WTC11 (cell line): Measurements from ENCODE around the gene SYNPO. TPM values are rescaled to one million over a fixed set of nuclear protein-coding genes. Genes with fewer than 3 reads are reported as not detected.

Experiments used
- ATAC-seq: fragments of 200-7000 bp; cut with Tn5 transposase; 2 replicates; pipeline ENCODE4 v1.10.0; 2021; ENCODE audit warnings: mild to moderate bottlenecking, moderate library complexity
- CTCF ChIA-PET: fragments of 300-600 bp; sonication (Branson Sonifier 250); formaldehyde crosslinking; loops from one replicate; lab custom pipeline; 2021; ENCODE audit warnings: antibody characterized with exemption; lab: Charles Lee
- POLR2A ChIA-PET: fragments of 350-600 bp; sonication (Branson Sonifier 250); formaldehyde crosslinking; loops from one replicate; lab custom pipeline; 2021; ENCODE audit warnings: antibody characterized with exemption; lab: Charles Lee
- DNase-seq: peaks from one replicate; pipeline ENCODE4 v3.0.0; 2021; ENCODE audit warnings: low spot score
- H3K27ac Mint-ChIP-seq: 2 replicates; pipeline ENCODE4 v1.8.0; 2021; ENCODE audit warnings: mixed read lengths
- H3K27me3 Mint-ChIP-seq: 2 replicates; pipeline ENCODE4 v1.8.0; 2021; ENCODE audit warnings: low read depth, mild to moderate bottlenecking, moderate library complexity, mixed read lengths
- H3K36me3 Mint-ChIP-seq: 2 replicates; pipeline ENCODE4 v1.8.0; 2021; ENCODE audit warnings: mixed read lengths
- H3K4me1 Mint-ChIP-seq: 2 replicates; pipeline ENCODE4 v1.8.0; 2022; ENCODE audit warnings: mixed read lengths
- H3K4me3 Mint-ChIP-seq: 2 replicates; pipeline ENCODE4 v1.8.0; 2021; ENCODE audit warnings: mild to moderate bottlenecking, moderate library complexity, mixed read lengths
- H3K9me3 Mint-ChIP-seq: 2 replicates; pipeline ENCODE4 v1.8.0; 2021; ENCODE audit warnings: mixed read lengths
- CBFB ChIP-seq: sonication (generic); formaldehyde crosslinking; IDR thresholded peaks from 2 replicates; pipeline ENCODE4 v1.8.1; 2022; ENCODE audit warnings: mild to moderate bottlenecking, low read depth, missing genetic modification reagents
- EMX1 ChIP-seq: fragments of 250-450 bp; sonication (Bioruptor Pico); IDR thresholded peaks from 2 replicates; pipeline ENCODE4 v1.8.0; 2021; ENCODE audit warnings: mild to moderate bottlenecking
- GTF2I ChIP-seq: fragments of 250-450 bp; sonication (Bioruptor Pico); conservative IDR thresholded peaks from 2 replicates; pipeline ENCODE4 v1.4.0; 2021; ENCODE audit warnings: mild to moderate bottlenecking
- IRF2 ChIP-seq: sonication (generic); formaldehyde crosslinking; IDR thresholded peaks from 2 replicates; pipeline ENCODE4 v1.8.0; 2022; ENCODE audit warnings: low read depth, missing genetic modification reagents, borderline replicate concordance
- NR3C1 ChIP-seq: sonication (generic); formaldehyde crosslinking; conservative IDR thresholded peaks from 2 replicates; pipeline ENCODE4 v1.8.1; 2023; ENCODE audit warnings: low read depth, mild to moderate bottlenecking, missing genetic modification reagents
- RORB ChIP-seq: fragments of 250-450 bp; sonication (Bioruptor Pico); IDR thresholded peaks from 2 replicates; pipeline ENCODE4 v1.9.0; 2021; ENCODE audit warnings: mild to moderate bottlenecking
- ZBTB21 ChIP-seq: sonication (generic); formaldehyde crosslinking; IDR thresholded peaks from 2 replicates; pipeline ENCODE4 v1.8.1; 2023; ENCODE audit warnings: mild to moderate bottlenecking, missing genetic modification reagents, borderline replicate concordance
- ZNF423 ChIP-seq: fragments of 250-450 bp; sonication (Bioruptor Pico); IDR thresholded peaks from 2 replicates; pipeline ENCODE4 v2.1.2; 2022; ENCODE audit warnings: mild to moderate bottlenecking, moderate library complexity
- total RNA-seq: library from RNA; stranded (reverse); gene quantifications from 3 replicates; pipeline ENCODE4 v1.2.3, GENCODE V29; 2021
- TF ChIP-seq, protein P1 (sequence below): sonication (generic); formaldehyde crosslinking; IDR thresholded peaks from 2 replicates; pipeline ENCODE4 v1.8.1; 2023; ENCODE audit warnings: mild to moderate bottlenecking, missing genetic modification reagents
- TF ChIP-seq, protein P2 (sequence below): sonication (generic); formaldehyde crosslinking; IDR thresholded peaks from 2 replicates; pipeline ENCODE4 v1.8.0; 2022; ENCODE audit warnings: missing genetic modification reagents
- TF ChIP-seq, protein P3 (sequence below): fragments of 200-600 bp; IDR thresholded peaks from 2 replicates; pipeline ENCODE4 v1.8.0; 2022; ENCODE audit warnings: antibody characterized with exemption
- TF ChIP-seq, protein P4 (sequence below): sonication (generic); formaldehyde crosslinking; IDR thresholded peaks from 2 replicates; pipeline ENCODE4 v1.8.1; 2023; ENCODE audit warnings: mild to moderate bottlenecking, missing genetic modification reagents, borderline replicate concordance
- TF ChIP-seq, protein P5 (sequence below): fragments of 250-450 bp; sonication (Bioruptor Pico); IDR thresholded peaks from 2 replicates; pipeline ENCODE4 v1.9.0; 2021; ENCODE audit warnings: mild to moderate bottlenecking
- TF ChIP-seq, protein P6 (sequence below): sonication (generic); formaldehyde crosslinking; IDR thresholded peaks from 2 replicates; pipeline ENCODE4 v1.8.0; 2022; ENCODE audit warnings: mild to moderate bottlenecking, missing genetic modification reagents
- TF ChIP-seq, protein P7 (sequence below): sonication (generic); formaldehyde crosslinking; IDR thresholded peaks from 2 replicates; pipeline ENCODE4 v1.8.1; 2023; ENCODE audit warnings: mild to moderate bottlenecking, missing genetic modification reagents, moderate library complexity

SYNPO gene
- total RNA-seq, 1 experiment from 2014 or later: 2.1 TPM

DNA sequence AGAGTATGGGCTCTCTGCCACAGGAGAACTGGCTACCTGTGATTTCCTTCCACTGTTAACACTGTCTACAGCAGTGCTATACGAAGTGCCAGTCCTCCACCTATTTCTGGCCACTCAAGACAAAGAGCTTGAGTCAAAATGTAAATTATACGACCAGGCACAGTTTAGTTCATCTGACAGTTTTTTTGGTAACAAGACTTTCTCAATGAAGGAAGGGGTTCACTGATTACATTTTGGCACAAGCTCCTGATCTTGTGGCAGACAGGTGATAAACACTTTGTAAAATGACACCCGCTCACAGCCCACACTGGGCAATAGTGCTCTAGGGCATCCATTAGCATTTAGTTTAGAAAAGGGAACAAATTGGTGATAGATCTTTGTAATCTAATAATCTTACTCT is 51.8 kb downstream of the SYNPO start:
- TF ChIP-seq RORB (CRISPR knock-in tag): no peak
- no peak for TF ChIP-seq ZNF423 (CRISPR knock-in tag)
- TF ChIP-seq, protein P1, sequence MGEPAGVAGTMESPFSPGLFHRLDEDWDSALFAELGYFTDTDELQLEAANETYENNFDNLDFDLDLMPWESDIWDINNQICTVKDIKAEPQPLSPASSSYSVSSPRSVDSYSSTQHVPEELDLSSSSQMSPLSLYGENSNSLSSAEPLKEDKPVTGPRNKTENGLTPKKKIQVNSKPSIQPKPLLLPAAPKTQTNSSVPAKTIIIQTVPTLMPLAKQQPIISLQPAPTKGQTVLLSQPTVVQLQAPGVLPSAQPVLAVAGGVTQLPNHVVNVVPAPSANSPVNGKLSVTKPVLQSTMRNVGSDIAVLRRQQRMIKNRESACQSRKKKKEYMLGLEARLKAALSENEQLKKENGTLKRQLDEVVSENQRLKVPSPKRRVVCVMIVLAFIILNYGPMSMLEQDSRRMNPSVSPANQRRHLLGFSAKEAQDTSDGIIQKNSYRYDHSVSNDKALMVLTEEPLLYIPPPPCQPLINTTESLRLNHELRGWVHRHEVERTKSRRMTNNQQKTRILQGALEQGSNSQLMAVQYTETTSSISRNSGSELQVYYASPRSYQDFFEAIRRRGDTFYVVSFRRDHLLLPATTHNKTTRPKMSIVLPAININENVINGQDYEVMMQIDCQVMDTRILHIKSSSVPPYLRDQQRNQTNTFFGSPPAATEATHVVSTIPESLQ (CRISPR knock-in tag): no peak
- TF ChIP-seq, protein P2, sequence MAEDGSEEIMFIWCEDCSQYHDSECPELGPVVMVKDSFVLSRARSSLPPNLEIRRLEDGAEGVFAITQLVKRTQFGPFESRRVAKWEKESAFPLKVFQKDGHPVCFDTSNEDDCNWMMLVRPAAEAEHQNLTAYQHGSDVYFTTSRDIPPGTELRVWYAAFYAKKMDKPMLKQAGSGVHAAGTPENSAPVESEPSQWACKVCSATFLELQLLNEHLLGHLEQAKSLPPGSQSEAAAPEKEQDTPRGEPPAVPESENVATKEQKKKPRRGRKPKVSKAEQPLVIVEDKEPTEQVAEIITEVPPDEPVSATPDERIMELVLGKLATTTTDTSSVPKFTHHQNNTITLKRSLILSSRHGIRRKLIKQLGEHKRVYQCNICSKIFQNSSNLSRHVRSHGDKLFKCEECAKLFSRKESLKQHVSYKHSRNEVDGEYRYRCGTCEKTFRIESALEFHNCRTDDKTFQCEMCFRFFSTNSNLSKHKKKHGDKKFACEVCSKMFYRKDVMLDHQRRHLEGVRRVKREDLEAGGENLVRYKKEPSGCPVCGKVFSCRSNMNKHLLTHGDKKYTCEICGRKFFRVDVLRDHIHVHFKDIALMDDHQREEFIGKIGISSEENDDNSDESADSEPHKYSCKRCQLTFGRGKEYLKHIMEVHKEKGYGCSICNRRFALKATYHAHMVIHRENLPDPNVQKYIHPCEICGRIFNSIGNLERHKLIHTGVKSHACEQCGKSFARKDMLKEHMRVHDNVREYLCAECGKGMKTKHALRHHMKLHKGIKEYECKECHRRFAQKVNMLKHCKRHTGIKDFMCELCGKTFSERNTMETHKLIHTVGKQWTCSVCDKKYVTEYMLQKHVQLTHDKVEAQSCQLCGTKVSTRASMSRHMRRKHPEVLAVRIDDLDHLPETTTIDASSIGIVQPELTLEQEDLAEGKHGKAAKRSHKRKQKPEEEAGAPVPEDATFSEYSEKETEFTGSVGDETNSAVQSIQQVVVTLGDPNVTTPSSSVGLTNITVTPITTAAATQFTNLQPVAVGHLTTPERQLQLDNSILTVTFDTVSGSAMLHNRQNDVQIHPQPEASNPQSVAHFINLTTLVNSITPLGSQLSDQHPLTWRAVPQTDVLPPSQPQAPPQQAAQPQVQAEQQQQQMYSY (CRISPR knock-in tag): no peak
- no peak for TF ChIP-seq CBFB (CRISPR knock-in tag)
- no peak for TF ChIP-seq EMX1 (CRISPR knock-in tag)
- TF ChIP-seq, protein P3, sequence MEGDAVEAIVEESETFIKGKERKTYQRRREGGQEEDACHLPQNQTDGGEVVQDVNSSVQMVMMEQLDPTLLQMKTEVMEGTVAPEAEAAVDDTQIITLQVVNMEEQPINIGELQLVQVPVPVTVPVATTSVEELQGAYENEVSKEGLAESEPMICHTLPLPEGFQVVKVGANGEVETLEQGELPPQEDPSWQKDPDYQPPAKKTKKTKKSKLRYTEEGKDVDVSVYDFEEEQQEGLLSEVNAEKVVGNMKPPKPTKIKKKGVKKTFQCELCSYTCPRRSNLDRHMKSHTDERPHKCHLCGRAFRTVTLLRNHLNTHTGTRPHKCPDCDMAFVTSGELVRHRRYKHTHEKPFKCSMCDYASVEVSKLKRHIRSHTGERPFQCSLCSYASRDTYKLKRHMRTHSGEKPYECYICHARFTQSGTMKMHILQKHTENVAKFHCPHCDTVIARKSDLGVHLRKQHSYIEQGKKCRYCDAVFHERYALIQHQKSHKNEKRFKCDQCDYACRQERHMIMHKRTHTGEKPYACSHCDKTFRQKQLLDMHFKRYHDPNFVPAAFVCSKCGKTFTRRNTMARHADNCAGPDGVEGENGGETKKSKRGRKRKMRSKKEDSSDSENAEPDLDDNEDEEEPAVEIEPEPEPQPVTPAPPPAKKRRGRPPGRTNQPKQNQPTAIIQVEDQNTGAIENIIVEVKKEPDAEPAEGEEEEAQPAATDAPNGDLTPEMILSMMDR: no peak
- no peak for TF ChIP-seq ZBTB21 (CRISPR knock-in tag)
- TF ChIP-seq, protein P4, sequence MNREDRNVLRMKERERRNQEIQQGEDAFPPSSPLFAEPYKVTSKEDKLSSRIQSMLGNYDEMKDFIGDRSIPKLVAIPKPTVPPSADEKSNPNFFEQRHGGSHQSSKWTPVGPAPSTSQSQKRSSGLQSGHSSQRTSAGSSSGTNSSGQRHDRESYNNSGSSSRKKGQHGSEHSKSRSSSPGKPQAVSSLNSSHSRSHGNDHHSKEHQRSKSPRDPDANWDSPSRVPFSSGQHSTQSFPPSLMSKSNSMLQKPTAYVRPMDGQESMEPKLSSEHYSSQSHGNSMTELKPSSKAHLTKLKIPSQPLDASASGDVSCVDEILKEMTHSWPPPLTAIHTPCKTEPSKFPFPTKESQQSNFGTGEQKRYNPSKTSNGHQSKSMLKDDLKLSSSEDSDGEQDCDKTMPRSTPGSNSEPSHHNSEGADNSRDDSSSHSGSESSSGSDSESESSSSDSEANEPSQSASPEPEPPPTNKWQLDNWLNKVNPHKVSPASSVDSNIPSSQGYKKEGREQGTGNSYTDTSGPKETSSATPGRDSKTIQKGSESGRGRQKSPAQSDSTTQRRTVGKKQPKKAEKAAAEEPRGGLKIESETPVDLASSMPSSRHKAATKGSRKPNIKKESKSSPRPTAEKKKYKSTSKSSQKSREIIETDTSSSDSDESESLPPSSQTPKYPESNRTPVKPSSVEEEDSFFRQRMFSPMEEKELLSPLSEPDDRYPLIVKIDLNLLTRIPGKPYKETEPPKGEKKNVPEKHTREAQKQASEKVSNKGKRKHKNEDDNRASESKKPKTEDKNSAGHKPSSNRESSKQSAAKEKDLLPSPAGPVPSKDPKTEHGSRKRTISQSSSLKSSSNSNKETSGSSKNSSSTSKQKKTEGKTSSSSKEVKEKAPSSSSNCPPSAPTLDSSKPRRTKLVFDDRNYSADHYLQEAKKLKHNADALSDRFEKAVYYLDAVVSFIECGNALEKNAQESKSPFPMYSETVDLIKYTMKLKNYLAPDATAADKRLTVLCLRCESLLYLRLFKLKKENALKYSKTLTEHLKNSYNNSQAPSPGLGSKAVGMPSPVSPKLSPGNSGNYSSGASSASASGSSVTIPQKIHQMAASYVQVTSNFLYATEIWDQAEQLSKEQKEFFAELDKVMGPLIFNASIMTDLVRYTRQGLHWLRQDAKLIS: no peak
- no peak for TF ChIP-seq NR3C1 (CRISPR knock-in tag)
- TF ChIP-seq, protein P5, sequence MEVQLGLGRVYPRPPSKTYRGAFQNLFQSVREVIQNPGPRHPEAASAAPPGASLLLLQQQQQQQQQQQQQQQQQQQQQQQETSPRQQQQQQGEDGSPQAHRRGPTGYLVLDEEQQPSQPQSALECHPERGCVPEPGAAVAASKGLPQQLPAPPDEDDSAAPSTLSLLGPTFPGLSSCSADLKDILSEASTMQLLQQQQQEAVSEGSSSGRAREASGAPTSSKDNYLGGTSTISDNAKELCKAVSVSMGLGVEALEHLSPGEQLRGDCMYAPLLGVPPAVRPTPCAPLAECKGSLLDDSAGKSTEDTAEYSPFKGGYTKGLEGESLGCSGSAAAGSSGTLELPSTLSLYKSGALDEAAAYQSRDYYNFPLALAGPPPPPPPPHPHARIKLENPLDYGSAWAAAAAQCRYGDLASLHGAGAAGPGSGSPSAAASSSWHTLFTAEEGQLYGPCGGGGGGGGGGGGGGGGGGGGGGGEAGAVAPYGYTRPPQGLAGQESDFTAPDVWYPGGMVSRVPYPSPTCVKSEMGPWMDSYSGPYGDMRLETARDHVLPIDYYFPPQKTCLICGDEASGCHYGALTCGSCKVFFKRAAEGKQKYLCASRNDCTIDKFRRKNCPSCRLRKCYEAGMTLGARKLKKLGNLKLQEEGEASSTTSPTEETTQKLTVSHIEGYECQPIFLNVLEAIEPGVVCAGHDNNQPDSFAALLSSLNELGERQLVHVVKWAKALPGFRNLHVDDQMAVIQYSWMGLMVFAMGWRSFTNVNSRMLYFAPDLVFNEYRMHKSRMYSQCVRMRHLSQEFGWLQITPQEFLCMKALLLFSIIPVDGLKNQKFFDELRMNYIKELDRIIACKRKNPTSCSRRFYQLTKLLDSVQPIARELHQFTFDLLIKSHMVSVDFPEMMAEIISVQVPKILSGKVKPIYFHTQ (CRISPR knock-in tag): no peak
- TF ChIP-seq IRF2 (CRISPR knock-in tag): no peak
- no peak for TF ChIP-seq GTF2I
- TF ChIP-seq, protein P6, sequence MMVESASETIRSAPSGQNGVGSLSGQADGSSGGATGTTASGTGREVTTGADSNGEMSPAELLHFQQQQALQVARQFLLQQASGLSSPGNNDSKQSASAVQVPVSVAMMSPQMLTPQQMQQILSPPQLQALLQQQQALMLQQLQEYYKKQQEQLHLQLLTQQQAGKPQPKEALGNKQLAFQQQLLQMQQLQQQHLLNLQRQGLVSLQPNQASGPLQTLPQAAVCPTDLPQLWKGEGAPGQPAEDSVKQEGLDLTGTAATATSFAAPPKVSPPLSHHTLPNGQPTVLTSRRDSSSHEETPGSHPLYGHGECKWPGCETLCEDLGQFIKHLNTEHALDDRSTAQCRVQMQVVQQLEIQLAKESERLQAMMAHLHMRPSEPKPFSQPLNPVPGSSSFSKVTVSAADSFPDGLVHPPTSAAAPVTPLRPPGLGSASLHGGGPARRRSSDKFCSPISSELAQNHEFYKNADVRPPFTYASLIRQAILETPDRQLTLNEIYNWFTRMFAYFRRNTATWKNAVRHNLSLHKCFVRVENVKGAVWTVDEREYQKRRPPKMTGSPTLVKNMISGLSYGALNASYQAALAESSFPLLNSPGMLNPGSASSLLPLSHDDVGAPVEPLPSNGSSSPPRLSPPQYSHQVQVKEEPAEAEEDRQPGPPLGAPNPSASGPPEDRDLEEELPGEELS (CRISPR knock-in tag): no peak
- TF ChIP-seq, protein P7, sequence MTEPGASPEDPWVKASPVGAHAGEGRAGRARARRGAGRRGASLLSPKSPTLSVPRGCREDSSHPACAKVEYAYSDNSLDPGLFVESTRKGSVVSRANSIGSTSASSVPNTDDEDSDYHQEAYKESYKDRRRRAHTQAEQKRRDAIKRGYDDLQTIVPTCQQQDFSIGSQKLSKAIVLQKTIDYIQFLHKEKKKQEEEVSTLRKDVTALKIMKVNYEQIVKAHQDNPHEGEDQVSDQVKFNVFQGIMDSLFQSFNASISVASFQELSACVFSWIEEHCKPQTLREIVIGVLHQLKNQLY: no peak
- ATAC-seq: no peak
- no peaks in the 10 kb centered on the region for H3K27me3 Mint-ChIP-seq
- peaks cover 64% of the 10 kb centered on the region for H3K36me3 Mint-ChIP-seq
- CTCF ChIA-PET: interaction anchor here (1.4 kb wide), 1 partner anchor 9 kb away, joined by 5 read pairs; the partner anchor contains the start of gene RBM22
- H3K27ac Mint-ChIP-seq: no peak overlapping the region
- H3K9me3 Mint-ChIP-seq: no peaks in the 10 kb centered on the region
- peaks cover 9% of the 10 kb centered on the region for H3K4me1 Mint-ChIP-seq
- no peak overlapping the region for H3K4me3 Mint-ChIP-seq
- no peak for DNase-seq
- POLR2A ChIA-PET: no interaction called here
